Calu3 (cell line): ENCODE measurements around the gene ATG4B. TPM values are rescaled to one million over a fixed set of nuclear protein-coding genes. Genes with fewer than 3 reads are reported as not detected.

Experiments used
- BruUV-seq: library from RNA; stranded (reverse); fragments of 400-500 nt; replicated peaks from 2 replicates; lab custom pipeline; 2021; lab: Mats Ljungman, UMichigan
- CTCF ChIA-PET: fragments of 300-600 bp; sonication (Branson Sonifier 250); formaldehyde crosslinking; loops from one replicate; lab custom pipeline; 2022; ENCODE audit warnings: antibody characterized with exemption; lab: Charles Lee
- DNase-seq: peaks from one replicate; pipeline ENCODE4 v3.0.0; 2022
- H3K27ac Mint-ChIP-seq: one replicate; pipeline ENCODE4 v1.8.0; 2022; ENCODE audit warnings: mixed read lengths; ENCODE audit not compliant: unreplicated experiment
- H3K27me3 Mint-ChIP-seq: one replicate; pipeline ENCODE4 v1.8.0; 2022; ENCODE audit warnings: mixed read lengths; ENCODE audit not compliant: unreplicated experiment
- H3K36me3 Mint-ChIP-seq: one replicate; pipeline ENCODE4 v1.8.0; 2022; ENCODE audit warnings: mild to moderate bottlenecking, moderate library complexity, mixed read lengths; ENCODE audit not compliant: insufficient read depth, unreplicated experiment
- H3K4me1 Mint-ChIP-seq: one replicate; pipeline ENCODE4 v1.8.0; 2022; ENCODE audit warnings: mild to moderate bottlenecking, low read depth, mixed read lengths; ENCODE audit not compliant: unreplicated experiment
- H3K4me3 Mint-ChIP-seq: one replicate; pipeline ENCODE4 v1.8.0; 2022; ENCODE audit warnings: mild to moderate bottlenecking, low read depth, moderate library complexity, mixed read lengths; ENCODE audit not compliant: unreplicated experiment
- H3K9me3 Mint-ChIP-seq: one replicate; pipeline ENCODE4 v1.8.0; 2022; ENCODE audit warnings: low read depth, mixed read lengths; ENCODE audit not compliant: unreplicated experiment
- CTCF ChIP-seq: fragments of 200-600 bp; IDR thresholded peaks from one replicate; pipeline ENCODE4 v1.8.0; 2022; ENCODE audit warnings: antibody characterized with exemption; ENCODE audit not compliant: unreplicated experiment
- intact Hi-C: fragments of 100-400 bp; cut with micrococcal nuclease; formaldehyde crosslinking; loops from one replicate; pipeline ENCODE4 v1.10.0; 2022; ENCODE audit not compliant: unreplicated experiment
- total RNA-seq: library from RNA; stranded (reverse); gene quantifications from 2 replicates; pipeline ENCODE4 v1.2.3, GENCODE V29; 2022

Gene ATG4B
- total RNA-seq, 1 experiment from 2014 or later = 95.3 TPM

DNA sequence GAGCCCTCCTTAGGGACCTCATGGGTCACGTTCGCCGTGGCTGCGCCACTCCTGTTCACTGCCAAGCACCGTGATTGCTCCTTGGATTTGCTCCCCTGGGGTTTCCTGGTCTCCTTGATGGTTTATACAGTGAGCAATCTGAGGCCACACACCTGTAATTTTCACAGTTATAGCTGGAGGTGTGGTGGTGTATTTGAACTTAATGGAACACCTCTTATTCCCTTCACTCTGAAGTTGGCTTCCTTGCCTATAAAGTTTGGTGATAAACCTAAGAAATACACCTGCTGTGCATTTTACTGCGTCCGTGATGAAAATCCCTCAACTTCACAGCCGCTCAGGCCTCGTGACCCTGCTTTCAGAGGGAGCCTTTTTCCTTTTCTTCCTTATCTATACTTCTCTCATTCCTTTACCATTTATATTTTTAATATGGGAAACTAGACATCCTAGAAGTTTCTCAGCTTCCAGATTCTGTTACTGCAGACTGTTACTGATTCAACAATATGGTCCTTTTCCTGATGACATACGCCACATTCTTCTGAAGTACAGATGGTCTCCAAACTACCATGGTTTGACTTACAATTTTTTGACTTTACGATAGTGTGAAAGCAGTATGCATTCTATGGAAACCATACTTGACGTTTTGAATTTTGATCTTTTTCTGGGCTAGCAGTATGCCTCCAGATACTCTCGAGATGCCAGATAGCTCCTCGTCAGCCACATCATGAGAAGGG lies 8.6 kb downstream of the ATG4B start:
- no peak for TF ChIP-seq CTCF
- no peak overlapping the region for H3K4me3 Mint-ChIP-seq
- H3K27me3 Mint-ChIP-seq = no peaks in the 10 kb centered on the region
- DNase-seq = no peak
- no peak overlapping the region for H3K27ac Mint-ChIP-seq
- intact Hi-C loops = no loop called here
- H3K9me3 Mint-ChIP-seq = no peaks in the 10 kb centered on the region
- H3K36me3 Mint-ChIP-seq = peaks cover 27% of the 10 kb centered on the region
- CTCF ChIA-PET = no interaction called here
- BruUV-seq = no TSS peak
- peaks cover 13% of the 10 kb centered on the region for H3K4me1 Mint-ChIP-seq

GRCh38 chr2:241648453-241648852 lies 11.0 kb downstream of the ATG4B start:
- TF ChIP-seq CTCF = no peak
- BruUV-seq = no TSS peak
- no peak overlapping the region for H3K27ac Mint-ChIP-seq
- peaks cover 30% of the 10 kb centered on the region for H3K36me3 Mint-ChIP-seq
- intact Hi-C loops = no loop called here
- H3K4me3 Mint-ChIP-seq = no peak overlapping the region
- no peaks in the 10 kb centered on the region for H3K9me3 Mint-ChIP-seq
- DNase-seq = no peak
- H3K4me1 Mint-ChIP-seq = no peaks in the 10 kb centered on the region
- CTCF ChIA-PET = no interaction called here
- H3K27me3 Mint-ChIP-seq = no peaks in the 10 kb centered on the region

DNA sequence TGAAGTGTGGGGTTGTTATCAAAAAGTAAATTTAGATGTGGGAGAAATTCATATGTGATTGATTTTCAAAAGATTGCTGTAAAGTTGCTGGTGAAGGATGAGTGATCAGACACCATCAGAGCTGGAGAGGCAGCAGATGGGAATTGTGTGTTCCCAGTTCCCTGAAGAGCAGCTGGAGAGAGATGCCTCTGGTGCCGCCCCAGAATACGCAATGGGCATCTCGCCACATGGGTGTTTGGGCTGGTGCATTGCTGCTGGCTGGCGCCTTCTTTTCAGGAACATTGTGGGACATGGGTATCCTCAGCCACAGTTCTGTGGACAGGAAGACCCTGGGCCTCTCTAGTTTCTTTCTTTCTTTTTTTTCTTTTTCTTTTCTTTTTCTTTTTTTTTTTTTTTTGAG lies 11.9 kb downstream of the ATG4B start:
- no peak for TF ChIP-seq CTCF
- CTCF ChIA-PET = no interaction called here
- Mint-ChIP-seq H3K4me1 (no peaks in the 10 kb centered on the region), H3K36me3 (peaks cover 34% of the 10 kb centered on the region), H3K4me3 (no peak overlapping the region), H3K27ac (no peak overlapping the region), H3K27me3 (no peaks in the 10 kb centered on the region), H3K9me3 (no peaks in the 10 kb centered on the region)
- intact Hi-C loops = no loop called here
- DNase-seq = no peak
- no TSS peak for BruUV-seq

DNA sequence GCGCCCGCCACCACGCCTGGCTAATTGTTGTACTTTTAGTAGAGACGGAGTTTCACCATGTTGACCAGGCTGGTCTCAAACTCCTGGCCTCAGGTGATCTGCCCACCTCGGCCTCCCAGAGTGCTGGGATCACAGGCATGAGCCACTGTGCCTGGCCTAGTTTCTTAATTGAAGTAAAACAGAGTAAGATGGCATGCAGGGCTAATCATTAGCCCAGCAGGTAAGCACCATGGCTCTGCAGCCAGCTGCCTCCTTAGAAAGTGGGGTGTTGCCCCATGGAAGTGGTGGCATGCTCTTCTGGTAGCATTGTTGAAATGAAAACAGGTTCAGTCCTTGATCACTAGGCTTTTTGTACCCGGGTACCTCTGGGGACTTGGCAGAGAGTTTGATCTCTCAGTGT lies 12.4 kb downstream of the ATG4B start:
- no TSS peak for BruUV-seq
- no peak for TF ChIP-seq CTCF
- DNase-seq = no peak
- intact Hi-C loops = no loop called here
- Mint-ChIP-seq H3K4me3 (no peak overlapping the region), H3K4me1 (no peaks in the 10 kb centered on the region), H3K27me3 (no peaks in the 10 kb centered on the region), H3K36me3 (peaks cover 29% of the 10 kb centered on the region), H3K27ac (no peak overlapping the region), H3K9me3 (no peaks in the 10 kb centered on the region)
- CTCF ChIA-PET = no interaction called here
